Measurements from ENCODE around the gene AGBL1.

- TF ChIP-seq EZH2 (IDR thresholded peaks at IDR 0.05; ENCODE audit: low read depth) (no peak), CTCF (conservative IDR thresholded peaks at IDR 0.05) (no peak)
These were observed 839.9 kb downstream of the AGBL1 start for GRCh38 chr15:86919581-86919980.

Data from PC-9 (cell line).